ENCODE results near the gene OR10D3.

The OR10D3 gene

DNA sequence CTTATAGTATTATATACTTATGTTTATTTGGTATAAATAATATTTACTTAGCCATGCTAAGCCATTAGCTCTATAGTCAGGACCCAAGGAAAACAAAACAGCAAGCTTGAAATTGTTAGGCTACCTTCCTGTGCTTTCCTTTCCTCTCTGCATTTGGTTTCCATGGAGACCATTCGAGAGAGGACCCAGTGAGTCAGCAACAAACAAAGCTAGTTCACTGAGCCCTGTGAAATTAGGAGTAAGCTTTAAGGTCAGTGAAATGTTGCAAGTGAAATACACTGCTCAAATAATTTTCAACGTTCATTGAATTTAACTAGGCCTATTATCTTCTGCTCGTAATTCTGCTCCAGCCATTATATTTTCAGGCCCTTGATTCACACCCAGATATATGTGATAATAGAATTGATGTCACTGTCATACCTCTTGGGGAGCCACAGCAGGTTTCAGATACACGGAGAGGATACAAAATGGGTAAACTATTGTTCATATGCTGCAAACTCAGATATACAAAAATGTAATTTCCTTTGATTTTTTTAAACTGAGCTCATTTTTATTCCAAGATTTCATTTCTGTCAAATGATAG is 9.1 kb upstream of the OR10D3 start:
- Histone ChIP-seq H3K27ac (no peak overlapping the region), H3K79me2 (no peaks in the 10 kb centered on the region), H3K36me3 (ENCODE audit: control insufficient read depth, insufficient read depth, low read length) (no peaks in the 10 kb centered on the region), H3K4me1 (no peaks in the 10 kb centered on the region), H2AFZ (no peak overlapping the region), H3K9ac (no peak overlapping the region), H3K4me2 (ENCODE audit: low read length) (no peak overlapping the region), H3K27me3 (ENCODE audit: control insufficient read depth, insufficient read depth, low read length) (no peaks in the 10 kb centered on the region), H3K4me3 (ENCODE audit: low read depth, low read length) (no peak overlapping the region), H3K9me3 (ENCODE audit: control insufficient read depth, low read length) (no peaks in the 10 kb centered on the region)
- TF ChIP-seq, protein P1, sequence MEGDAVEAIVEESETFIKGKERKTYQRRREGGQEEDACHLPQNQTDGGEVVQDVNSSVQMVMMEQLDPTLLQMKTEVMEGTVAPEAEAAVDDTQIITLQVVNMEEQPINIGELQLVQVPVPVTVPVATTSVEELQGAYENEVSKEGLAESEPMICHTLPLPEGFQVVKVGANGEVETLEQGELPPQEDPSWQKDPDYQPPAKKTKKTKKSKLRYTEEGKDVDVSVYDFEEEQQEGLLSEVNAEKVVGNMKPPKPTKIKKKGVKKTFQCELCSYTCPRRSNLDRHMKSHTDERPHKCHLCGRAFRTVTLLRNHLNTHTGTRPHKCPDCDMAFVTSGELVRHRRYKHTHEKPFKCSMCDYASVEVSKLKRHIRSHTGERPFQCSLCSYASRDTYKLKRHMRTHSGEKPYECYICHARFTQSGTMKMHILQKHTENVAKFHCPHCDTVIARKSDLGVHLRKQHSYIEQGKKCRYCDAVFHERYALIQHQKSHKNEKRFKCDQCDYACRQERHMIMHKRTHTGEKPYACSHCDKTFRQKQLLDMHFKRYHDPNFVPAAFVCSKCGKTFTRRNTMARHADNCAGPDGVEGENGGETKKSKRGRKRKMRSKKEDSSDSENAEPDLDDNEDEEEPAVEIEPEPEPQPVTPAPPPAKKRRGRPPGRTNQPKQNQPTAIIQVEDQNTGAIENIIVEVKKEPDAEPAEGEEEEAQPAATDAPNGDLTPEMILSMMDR (IDR thresholded peaks at IDR 0.05), result no peak

DNA sequence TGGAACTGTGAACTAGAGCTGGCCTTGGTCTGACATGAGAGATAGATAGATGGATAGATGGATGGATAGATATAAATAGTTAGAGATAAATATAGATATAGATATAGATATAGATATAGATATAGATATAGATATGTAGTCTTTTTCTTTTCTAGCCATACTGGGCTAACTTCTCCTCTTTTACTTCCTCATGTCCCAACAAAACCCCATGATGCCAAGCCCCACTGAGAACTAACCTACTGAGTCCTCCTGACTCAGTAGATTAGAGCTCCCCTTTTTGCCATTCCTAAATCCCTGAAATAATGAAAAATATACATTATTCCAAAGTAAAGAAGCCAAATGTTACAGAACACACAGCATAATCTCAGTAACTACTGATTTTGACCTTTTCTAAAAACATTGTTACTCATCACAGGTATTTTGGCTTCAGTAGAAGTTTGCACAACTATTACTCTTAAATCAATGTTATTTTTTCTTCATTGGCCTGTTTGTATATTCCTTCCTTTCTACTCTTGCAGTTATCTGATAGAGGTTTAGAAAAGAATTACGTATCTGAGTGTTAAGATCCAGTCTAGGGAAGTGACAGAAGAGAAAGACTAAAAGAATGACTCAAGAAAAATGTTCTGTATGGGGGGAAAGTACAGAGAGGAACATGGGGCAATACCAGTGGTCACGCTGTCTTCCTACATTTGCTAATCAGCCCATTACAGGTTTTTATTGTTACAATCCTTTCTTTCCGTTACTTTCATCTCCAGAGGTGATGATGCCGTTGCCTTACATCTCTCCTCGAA is 6.0 kb upstream of the OR10D3 start:
- TF ChIP-seq, protein P1 (IDR thresholded peaks at IDR 0.05), result no peak
- Histone ChIP-seq H3K9me3 (ENCODE audit: control insufficient read depth, low read length) (no peaks in the 10 kb centered on the region), H3K4me2 (ENCODE audit: low read length) (no peak overlapping the region)

DNA sequence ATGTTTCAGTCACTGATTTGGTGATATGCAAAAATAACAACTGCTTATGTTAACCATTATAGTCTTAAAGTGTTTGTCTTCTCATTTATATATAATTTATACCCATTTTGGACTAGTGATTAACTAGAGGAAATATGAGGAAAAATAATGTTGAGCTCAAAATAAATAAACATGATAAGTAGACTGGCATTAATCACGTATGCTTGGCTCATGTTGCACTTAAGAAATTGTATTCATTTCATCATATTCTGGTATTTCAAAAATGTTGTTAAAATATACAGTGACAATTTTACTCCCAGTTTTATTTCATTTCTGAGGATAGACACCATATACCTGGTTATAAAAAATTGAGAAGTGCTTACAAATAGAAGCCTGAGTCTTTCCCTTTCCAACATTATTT is 3.8 kb upstream of the OR10D3 start:
- no peaks in the 10 kb centered on the region for H3K79me2 ChIP-seq
- no peak overlapping the region for H3K27ac ChIP-seq
- TF ChIP-seq, protein P1 (IDR thresholded peaks at IDR 0.05), result no peak
- no peak overlapping the region for H3K4me2 ChIP-seq (ENCODE audit: low read length)
- H3K27me3 ChIP-seq (ENCODE audit: control insufficient read depth, insufficient read depth, low read length), result no peaks in the 10 kb centered on the region
- H3K4me3 ChIP-seq (ENCODE audit: low read depth, low read length), result no peak overlapping the region
- no peaks in the 10 kb centered on the region for H3K36me3 ChIP-seq (ENCODE audit: control insufficient read depth, insufficient read depth, low read length)
- no peaks in the 10 kb centered on the region for H3K9me3 ChIP-seq (ENCODE audit: control insufficient read depth, low read length)
- H3K4me1 ChIP-seq, result no peaks in the 10 kb centered on the region
- H3K9ac ChIP-seq, result no peak overlapping the region
- no peak overlapping the region for H2AFZ ChIP-seq

More for the DNA sequence above, 6.0 kb upstream of the OR10D3 start:
- no peak overlapping the region for H2AFZ ChIP-seq
- no peak overlapping the region for H3K4me3 ChIP-seq (ENCODE audit: low read depth, low read length)
- no peak overlapping the region for H3K27ac ChIP-seq
- H3K36me3 ChIP-seq (ENCODE audit: control insufficient read depth, insufficient read depth, low read length), result no peaks in the 10 kb centered on the region
- H3K9ac ChIP-seq, result no peak overlapping the region
- no peaks in the 10 kb centered on the region for H3K27me3 ChIP-seq (ENCODE audit: control insufficient read depth, insufficient read depth, low read length)
- no peaks in the 10 kb centered on the region for H3K4me1 ChIP-seq
- H3K79me2 ChIP-seq, result no peaks in the 10 kb centered on the region

DNA sequence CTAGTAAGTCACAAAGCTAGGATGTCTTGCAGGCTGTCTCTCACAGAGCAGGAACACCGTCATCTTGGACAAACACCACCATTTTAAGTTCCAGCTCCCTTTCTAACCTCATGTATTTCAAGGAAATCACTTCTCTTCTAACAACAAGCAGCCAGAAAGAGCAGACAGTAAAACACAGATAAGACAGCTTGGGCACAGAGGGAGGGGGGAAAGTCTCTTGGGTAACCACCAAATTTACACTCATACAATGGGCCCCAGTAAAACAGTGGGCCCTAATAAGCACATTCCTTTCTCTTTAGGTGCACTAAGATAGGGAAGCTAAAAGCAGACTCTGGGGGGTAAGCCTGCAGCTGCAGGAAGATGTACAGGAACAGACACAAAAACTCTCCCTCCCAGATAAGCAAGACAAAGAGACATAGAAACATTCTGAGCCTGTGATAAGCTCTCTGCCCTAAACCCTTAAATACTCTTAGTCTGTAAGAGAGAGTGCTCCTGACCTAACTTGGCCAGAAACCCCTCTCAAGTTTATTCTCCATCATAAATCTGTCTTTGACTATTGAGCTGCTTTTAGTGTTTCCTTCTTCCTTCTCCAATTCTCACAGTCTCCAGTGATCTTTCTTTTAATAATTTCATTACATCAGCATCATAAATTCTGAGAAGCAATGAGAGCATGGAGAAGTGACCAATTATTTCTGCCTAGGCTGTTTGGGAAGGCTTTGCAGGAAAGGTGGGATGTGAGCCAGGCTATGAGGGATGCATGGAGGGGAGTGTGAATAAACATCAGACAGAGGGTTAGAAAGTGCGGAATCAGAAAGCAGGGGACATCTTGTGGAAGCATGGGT is 7.4 kb downstream of the OR10D3 start:
- Histone ChIP-seq H3K27me3 (ENCODE audit: control insufficient read depth, insufficient read depth, low read length) (no peaks in the 10 kb centered on the region), H3K9me3 (ENCODE audit: control insufficient read depth, low read length) (no peaks in the 10 kb centered on the region), H3K79me2 (no peaks in the 10 kb centered on the region), H3K4me2 (ENCODE audit: low read length) (no peak overlapping the region), H3K4me3 (ENCODE audit: low read depth, low read length) (no peak overlapping the region), H3K4me1 (no peaks in the 10 kb centered on the region), H3K9ac (no peak overlapping the region), H3K27ac (no peak overlapping the region), H3K36me3 (ENCODE audit: control insufficient read depth, insufficient read depth, low read length) (no peaks in the 10 kb centered on the region), H2AFZ (no peak overlapping the region)
- TF ChIP-seq, protein P1 (IDR thresholded peaks at IDR 0.05), result no peak
